OCI-M1 (cell line): ENCODE data around the gene RHOH.

Experiments
- DNase-seq: peaks from one replicate; lab custom pipeline; 2025; lab: John Stamatoyannopoulos, UW

RHOH gene

GRCh38 chr4:40187386-40187906 lies 9.4 kb upstream of the RHOH start:
- no peak for DNase-seq

DNA sequence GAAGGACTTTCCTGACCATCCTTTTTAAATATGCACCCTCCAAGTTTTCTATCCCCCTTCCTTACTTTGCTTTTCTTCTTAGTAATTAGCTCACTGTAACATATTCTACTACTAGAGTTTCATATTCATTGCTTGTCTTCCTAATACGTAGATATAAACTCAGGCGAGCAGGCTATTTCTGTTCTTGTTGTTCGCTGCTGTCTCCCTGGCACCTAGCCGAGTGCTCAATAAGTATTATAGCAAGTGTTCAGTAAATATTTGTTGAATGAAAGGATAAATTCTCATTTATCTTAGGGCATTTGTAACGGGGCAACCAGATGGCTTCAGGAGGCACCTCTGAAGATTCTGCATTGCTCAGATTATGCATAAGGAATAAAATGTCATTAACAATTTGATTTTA lies 6.8 kb upstream of the RHOH start:
- DNase-seq: no peak

GRCh38 chr4:40190465-40190864 lies 6.4 kb upstream of the RHOH start:
- DNase-seq: no peak

DNA sequence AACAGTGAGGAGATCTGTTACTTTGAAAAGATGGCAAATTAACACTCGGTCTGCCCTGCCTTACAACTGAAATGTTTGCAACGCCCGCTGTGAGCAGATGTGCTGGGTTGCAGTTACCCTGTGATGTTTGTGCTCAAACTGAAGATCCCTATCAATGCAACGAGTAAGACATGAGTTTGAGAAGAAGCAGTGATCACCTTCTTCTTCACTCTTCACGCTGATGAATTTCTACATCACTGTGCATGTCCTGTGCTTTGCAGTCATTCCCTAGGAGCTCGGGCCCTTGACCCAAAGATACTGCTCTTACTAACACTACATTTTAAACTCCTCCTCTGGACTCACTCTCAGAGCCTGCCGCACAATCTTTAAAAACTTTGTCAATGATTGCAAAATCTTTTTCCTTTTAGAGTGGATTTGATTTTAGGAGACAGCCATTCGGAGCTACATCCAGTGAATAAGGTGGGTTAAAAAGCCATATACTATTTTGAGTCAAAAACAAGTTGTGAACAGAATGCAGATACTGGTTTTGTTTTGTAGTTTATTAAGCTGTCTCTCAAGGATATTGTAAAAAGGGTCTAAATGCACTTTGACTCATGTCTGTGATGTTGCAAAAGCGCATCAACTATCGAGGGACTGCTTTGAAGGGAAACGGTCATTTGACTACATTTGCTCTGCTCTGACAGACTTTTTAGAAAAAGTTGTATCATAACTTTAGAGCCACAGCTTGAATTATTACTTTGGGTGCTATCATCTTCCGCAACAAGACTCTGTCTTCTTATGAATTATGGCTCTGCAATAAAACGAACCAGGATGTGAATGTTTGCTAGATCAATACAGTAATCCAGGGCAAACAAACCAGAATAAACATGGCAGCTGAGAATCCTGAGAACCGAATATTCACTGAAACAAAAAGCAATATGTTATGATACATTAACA lies 5.7 kb upstream of the RHOH start:
- DNase-seq: no peak

GRCh38 chr4:40192114-40193015 lies 4.5 kb upstream of the RHOH start:
- no peak for DNase-seq

DNA sequence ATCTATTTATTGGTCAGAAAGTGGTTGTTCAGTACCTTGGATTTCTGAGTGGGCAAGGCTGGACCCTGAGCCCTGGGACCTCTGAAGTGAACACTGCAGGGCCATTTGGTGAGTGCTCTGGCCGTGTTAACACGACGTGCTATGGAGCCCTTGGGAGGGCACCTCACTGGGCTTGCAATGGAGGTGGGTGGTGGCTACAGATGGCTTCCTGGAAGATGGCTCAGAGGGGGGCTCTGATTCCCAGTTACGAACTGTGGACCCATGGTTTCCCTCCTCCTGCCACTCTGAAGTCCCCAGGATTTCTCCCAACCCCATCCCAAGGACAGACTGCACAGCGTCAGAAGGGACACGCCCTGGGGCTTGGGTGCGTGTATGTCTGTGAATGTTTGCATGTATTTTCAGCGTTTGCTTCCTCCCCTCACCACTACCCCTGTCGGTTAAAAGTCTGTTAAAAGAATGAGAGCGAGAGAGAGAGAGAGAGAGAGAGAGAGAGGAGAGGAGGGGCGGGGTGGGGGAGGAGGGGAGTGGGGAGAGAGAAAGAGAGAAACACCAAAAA lies 3.7 kb upstream of the RHOH start:
- no peak for DNase-seq

DNA sequence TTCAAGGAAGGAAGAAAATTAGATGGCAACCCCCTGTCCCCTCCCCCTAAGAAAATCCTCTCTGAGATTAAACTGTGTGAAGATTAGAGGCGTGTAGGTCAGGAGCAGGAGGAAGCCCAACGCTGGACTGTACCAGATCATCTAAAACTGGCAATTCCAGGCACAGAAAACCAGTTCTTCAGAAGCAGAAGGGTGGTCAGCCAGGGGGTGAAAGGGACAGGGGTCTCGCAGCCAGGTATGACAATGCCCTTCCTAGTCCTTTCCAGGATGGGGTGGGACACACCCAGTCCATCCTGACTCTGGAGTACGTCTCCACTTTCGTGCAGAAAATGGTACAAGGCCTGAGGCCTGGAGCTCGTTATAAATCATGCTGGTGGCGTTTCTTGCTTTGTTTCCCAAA lies 3.3 kb upstream of the RHOH start:
- no peak for DNase-seq

DNA sequence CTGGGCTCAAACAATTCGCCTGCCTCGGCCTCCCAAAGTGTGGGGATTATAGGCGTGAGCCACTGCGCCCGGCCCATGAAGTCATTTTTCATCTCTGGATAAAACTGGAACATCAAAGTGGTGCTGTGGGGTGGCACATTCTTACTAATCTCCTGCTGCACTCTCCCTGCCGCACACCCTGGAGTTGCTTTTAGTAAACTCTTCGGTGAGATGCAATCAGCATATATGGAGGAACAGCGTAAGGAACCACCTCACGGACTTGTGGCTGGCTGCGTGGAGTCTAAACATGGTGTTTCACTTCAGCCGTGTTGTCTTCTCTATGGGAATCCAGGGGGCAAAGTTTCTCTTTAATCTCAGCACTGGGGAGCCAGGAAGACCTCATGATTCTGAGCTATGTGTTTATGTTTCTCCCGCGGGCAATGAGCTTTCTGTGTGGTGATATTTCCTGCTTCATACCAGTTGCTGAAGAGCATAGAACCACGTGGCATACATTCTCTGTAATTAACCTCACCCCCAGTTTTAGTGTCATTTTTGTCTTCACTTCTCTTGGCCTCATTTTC lies 2.1 kb upstream of the RHOH start:
- no peak for DNase-seq

GRCh38 chr4:40195182-40196177 lies 1.4 kb upstream of the RHOH start:
- DNase-seq: no peak

GRCh38 chr4:40196272-40196671 lies 559 bp upstream of the RHOH start:
- no peak for DNase-seq

- peak; percentile 83 for DNase-seq
Measured at GRCh38 chr4:40197879-40198689, 1.3 kb downstream of the RHOH start.

GRCh38 chr4:40199179-40199670 lies 2.4 kb downstream of the RHOH start:
- DNase-seq: peak; percentile 76

DNA sequence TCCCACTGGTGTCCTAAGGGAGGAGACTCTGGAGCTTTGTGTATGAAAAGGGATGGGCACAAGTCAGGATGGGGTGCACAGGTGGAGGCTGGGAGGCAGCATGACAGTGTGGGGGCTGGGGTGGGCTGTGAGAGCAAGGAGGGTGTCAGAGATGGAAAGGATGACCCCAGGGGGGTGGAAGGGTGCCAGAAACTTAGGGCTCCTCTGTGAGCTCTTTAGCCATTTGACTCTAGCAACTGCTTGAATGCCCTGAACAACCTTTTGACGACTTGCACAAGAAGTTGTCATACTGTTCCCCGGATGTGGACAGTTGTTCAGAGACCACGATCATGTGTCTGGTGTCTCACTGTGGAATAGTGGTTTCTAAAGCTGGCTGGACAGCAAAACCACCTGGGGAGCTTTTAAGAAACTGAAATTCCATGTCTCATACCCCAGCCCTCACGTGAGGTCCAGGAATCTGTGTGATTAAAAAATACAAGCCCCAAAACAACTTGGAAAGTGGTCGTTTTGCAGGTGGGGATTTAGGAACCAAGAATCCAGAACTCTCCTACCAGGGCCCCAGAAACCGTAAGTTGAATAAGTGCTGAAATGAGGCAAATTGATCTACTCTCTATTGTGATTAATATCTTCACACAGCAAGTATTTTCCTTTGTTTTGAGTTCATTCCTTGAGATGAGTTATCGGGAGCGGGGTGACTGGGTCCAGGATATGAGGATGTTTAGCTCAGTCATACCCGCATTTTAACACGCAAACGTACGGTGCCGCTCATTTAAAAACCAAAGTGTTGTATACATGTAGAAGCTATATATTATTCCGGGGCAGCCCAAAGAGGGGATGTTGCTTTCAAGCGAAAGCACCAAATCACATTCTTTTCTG lies 3.4 kb downstream of the RHOH start:
- peak; percentile 94 for DNase-seq

DNA sequence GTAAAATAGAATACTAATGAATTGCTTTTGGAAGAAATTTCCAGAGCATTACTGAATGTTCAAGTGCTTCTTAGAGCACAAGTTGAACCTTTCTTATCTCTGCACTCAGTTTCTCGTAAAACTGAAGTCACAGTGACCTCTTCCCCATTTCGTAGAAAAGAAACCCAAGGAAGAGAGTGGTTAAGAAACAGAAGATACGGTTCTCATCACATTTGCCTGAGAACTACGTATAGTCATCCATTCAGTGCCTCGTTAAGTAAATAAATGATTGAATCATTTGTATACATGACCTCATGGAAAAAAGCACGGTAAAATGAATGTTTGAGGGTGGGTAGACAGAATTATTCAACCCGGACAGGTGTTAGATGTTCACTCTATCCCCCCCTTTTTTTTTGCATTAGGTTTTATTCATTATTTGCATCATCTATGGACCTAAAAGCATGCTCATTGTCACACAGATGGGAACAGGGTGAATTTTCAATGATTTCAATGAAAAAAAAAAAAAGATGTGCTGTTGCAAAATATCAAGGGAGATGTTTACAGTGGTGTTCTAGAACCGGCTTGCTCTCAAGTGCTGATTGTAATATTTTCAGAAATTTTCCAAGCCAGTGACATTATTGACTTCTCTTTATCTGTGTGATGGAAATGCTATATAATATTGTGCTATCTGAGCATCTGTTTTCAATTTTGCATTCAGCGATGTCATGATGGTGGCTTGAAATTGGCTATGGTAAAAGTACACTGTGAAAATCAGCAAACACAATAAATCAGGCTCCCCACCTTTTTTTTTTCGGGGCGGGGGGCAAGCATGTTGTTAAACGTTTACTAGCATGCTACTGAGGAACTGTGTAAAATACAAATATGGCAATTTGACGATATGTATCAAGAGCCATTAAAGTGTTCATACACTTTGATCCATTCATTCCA lies 4.3 kb downstream of the RHOH start:
- peak; percentile 94 for DNase-seq

- DNase-seq: peak; percentile 39
Measured at GRCh38 chr4:40201898-40202297, 5.1 kb downstream of the RHOH start.

GRCh38 chr4:40202474-40202873 lies 5.6 kb downstream of the RHOH start:
- DNase-seq: peak; percentile 35

DNA sequence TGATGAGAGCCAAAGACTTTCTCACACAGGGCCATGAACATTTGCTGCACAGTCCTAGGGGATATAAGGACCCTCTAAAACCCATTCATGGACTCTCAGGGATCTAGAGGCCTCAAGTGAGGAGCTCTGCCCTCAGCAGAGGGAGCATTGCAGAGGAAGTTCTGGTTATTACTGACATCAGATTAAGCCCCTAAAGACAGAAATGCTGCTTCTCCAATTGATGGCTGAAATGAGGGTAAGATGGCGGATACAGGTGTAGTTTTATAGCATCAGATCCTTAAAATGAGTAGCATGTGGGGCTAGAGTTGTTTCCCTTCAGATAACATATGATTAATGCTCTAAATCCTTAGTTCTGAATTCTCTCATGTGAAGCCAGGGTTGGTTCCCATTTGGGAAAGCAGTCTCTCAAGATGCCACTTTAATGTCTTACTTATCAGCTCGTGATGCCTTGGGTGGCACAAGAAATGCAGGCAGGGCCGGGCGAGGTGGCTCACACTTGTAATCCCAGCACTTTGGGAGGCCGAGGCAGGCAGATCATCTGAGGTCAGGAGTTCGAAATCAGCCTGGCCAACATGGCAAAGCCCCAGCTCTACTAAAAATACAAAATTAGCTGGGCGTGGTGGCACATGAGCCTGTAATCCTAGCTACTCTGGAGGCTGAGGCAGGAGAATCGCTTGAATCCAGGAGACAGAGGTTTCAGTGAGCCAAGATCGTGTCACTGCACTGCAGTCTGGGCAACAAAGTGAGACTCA lies 7.9 kb downstream of the RHOH start:
- peak; percentile 40 for DNase-seq
